H9 (cell line): ENCODE measurements around the gene ADARB2. TPM values are rescaled to one million over a fixed set of nuclear protein-coding genes. Genes with fewer than 3 reads are reported as not detected.

Source experiments
- DNase-seq: peaks from one replicate; pipeline ENCODE4 v3.0.0-alpha.2; 2017
- H2AFZ ChIP-seq: one replicate; pipeline ENCODE4 v1.6.1; 2013; ENCODE audit warnings: mild to moderate bottlenecking, low read length, control low read depth, moderate library complexity
- H2AK5ac ChIP-seq: 2 replicates; pipeline ENCODE4 v1.6.1; 2013; ENCODE audit warnings: low read length, control low read depth, mixed read lengths; ENCODE audit not compliant: insufficient read length
- H2BK120ac ChIP-seq: one replicate; pipeline ENCODE4 v1.6.1; 2013; ENCODE audit warnings: low read depth, mild to moderate bottlenecking, low read length, control low read depth, inconsistent platforms; ENCODE audit not compliant: poor library complexity, severe bottlenecking
- H2BK12ac ChIP-seq: 2 replicates; pipeline ENCODE4 v1.6.1; 2013; ENCODE audit warnings: low read length, control low read depth, mixed read lengths, low read depth; ENCODE audit not compliant: insufficient read length
- H2BK15ac ChIP-seq: 2 replicates; pipeline ENCODE4 v1.6.1; 2013; ENCODE audit warnings: low read depth, low read length, control low read depth
- H2BK20ac ChIP-seq: one replicate; pipeline ENCODE4 v1.6.1; 2013; ENCODE audit warnings: low read depth, mild to moderate bottlenecking, low read length, control low read depth, inconsistent platforms; ENCODE audit not compliant: poor library complexity, severe bottlenecking
- H2BK5ac ChIP-seq: 2 replicates; pipeline ENCODE4 v1.6.1; 2013; ENCODE audit warnings: low read length, control low read depth, mixed read lengths; ENCODE audit not compliant: insufficient read length
- H3K14ac ChIP-seq: 2 replicates; pipeline ENCODE4 v1.6.1; 2013; ENCODE audit warnings: low read length, control low read depth; ENCODE audit not compliant: insufficient read depth
- H3K18ac ChIP-seq: 2 replicates; pipeline ENCODE4 v1.6.1; 2013; ENCODE audit warnings: low read depth, mild to moderate bottlenecking, mixed read lengths, low read length, control low read depth; ENCODE audit not compliant: insufficient read length
- H3K23ac ChIP-seq: 2 replicates; pipeline ENCODE4 v1.6.1; 2013; ENCODE audit warnings: low read length, control low read depth, mixed read lengths, low read depth; ENCODE audit not compliant: insufficient read length
- H3K23me2 ChIP-seq: 2 replicates; pipeline ENCODE4 v1.6.1; 2013; ENCODE audit warnings: low read depth, mild to moderate bottlenecking, mixed read lengths, low read length, control low read depth; ENCODE audit not compliant: insufficient read length, poor library complexity, severe bottlenecking
- H3K27ac ChIP-seq: 2 replicates; pipeline ENCODE4 v1.5.1; 2013; ENCODE audit warnings: low read length, control low read depth, mixed read lengths, low read depth; ENCODE audit not compliant: insufficient read length
- H3K27me3 ChIP-seq: 2 replicates; pipeline ENCODE4 v1.6.1; 2013; ENCODE audit warnings: low read length, control low read depth, inconsistent platforms; ENCODE audit not compliant: insufficient read depth
- H3K4ac ChIP-seq: 2 replicates; pipeline ENCODE4 v1.6.1; 2013; ENCODE audit warnings: low read depth, mild to moderate bottlenecking, control low read depth, inconsistent platforms, low read length, moderate library complexity
- H3K4me1 ChIP-seq: 2 replicates; pipeline ENCODE4 v1.6.1; 2013; ENCODE audit warnings: low read length, control low read depth, inconsistent platforms; ENCODE audit not compliant: insufficient read depth
- H3K4me2 ChIP-seq: 2 replicates; pipeline ENCODE4 v1.6.1; 2013; ENCODE audit warnings: low read length, control low read depth, mixed read lengths; ENCODE audit not compliant: insufficient read length, insufficient read depth
- H3K56ac ChIP-seq: 2 replicates; pipeline ENCODE4 v1.6.1; 2013; ENCODE audit warnings: low read depth, mild to moderate bottlenecking, mixed read lengths, low read length, control low read depth; ENCODE audit not compliant: insufficient read length
- H3K79me1 ChIP-seq: 2 replicates; pipeline ENCODE4 v1.6.1; 2013; ENCODE audit warnings: low read depth, mild to moderate bottlenecking, moderate library complexity, low read length, control low read depth, inconsistent platforms; ENCODE audit not compliant: insufficient read depth, poor library complexity, severe bottlenecking
- H3K79me2 ChIP-seq: 2 replicates; pipeline ENCODE4 v1.6.1; 2013; ENCODE audit warnings: low read length, control low read depth, inconsistent platforms; ENCODE audit not compliant: insufficient read depth
- H3K9ac ChIP-seq: 2 replicates; pipeline ENCODE4 v1.6.1; 2013; ENCODE audit warnings: low read length, control low read depth, mixed read lengths; ENCODE audit not compliant: insufficient read length; ENCODE audit errors: extremely low read depth
- H3K9me3 ChIP-seq: one replicate; pipeline ENCODE4 v1.6.1; 2013; ENCODE audit warnings: low read depth, low read length, inconsistent platforms; ENCODE audit not compliant: control insufficient read depth
- H3T11ph ChIP-seq: one replicate; pipeline ENCODE4 v1.6.1; 2013; ENCODE audit warnings: mild to moderate bottlenecking, low read length, control low read depth, inconsistent platforms
- H4K20me1 ChIP-seq: one replicate; pipeline ENCODE4 v1.6.1; 2013; ENCODE audit not compliant: control insufficient read depth, insufficient read length, insufficient read depth
- H4K5ac ChIP-seq: 2 replicates; pipeline ENCODE4 v1.6.1; 2013; ENCODE audit warnings: low read depth, mild to moderate bottlenecking, mixed read lengths, low read length, control low read depth; ENCODE audit not compliant: insufficient read length
- H4K8ac ChIP-seq: replicated peaks from 2 replicates; pipeline ENCODE4 v1.6.1; 2013; ENCODE audit warnings: low read length, control low read depth, mixed read lengths, low read depth; ENCODE audit not compliant: insufficient read length
- H4K91ac ChIP-seq: 2 replicates; pipeline ENCODE4 v1.6.1; 2013; ENCODE audit warnings: low read depth, mild to moderate bottlenecking, moderate library complexity, mixed read lengths, low read length, control low read depth; ENCODE audit not compliant: insufficient read length
- H3K27ac Mint-ChIP-seq, 3 experiments: 2 replicates in 2 of 3; 3 replicates in 1 of 3; pipeline ENCODE4 v1.8.0; 2020 to 2021; ENCODE audit warnings: mixed read lengths in 3 of 3, mild to moderate bottlenecking in 1 of 3, moderate library complexity in 1 of 3
- H3K27me3 Mint-ChIP-seq: 2 replicates; pipeline ENCODE4 v1.8.0; 2021; ENCODE audit warnings: low read depth, mild to moderate bottlenecking, moderate library complexity, mixed read lengths
- H3K36me3 Mint-ChIP-seq, 3 experiments: 2 replicates in 2 of 3; 3 replicates in 1 of 3; pipeline ENCODE4 v1.8.0; 2020 to 2021; ENCODE audit warnings: low read depth in 3 of 3, mixed read lengths in 3 of 3; ENCODE audit not compliant: insufficient read depth in 1 of 3
- H3K4me1 Mint-ChIP-seq, 2 experiments: 2 replicates each; pipeline ENCODE4 v1.8.0; 2020; ENCODE audit warnings: mixed read lengths in 2 of 2
- H3K4me3 Mint-ChIP-seq, 2 experiments: 2 replicates in 1 of 2; 3 replicates in 1 of 2; pipeline ENCODE4 v1.8.0; 2020 to 2021; ENCODE audit warnings: mild to moderate bottlenecking in 2 of 2, mixed read lengths in 2 of 2, moderate library complexity in 1 of 2
- H3K9me3 Mint-ChIP-seq, 2 experiments: 2 replicates in 1 of 2; 3 replicates in 1 of 2; pipeline ENCODE4 v1.8.0; 2020; ENCODE audit warnings: mild to moderate bottlenecking in 2 of 2, mixed read lengths in 2 of 2, moderate library complexity in 1 of 2
- WGBS: extraction: QIAGEN DNeasy Blood & Tissue Kit; methylation state at CpG from one replicate; pipeline ENCODE4 v1.1.7; 2013; ENCODE audit warnings: missing lambda C conversion rate, low lambda C conversion rate, mixed read lengths; ENCODE audit not compliant: insufficient read length; ENCODE audit errors: extremely low coverage; 5-methylcytosine and 5-hydroxymethylcytosine counted together
- total RNA-seq: library from RNA; stranded (reverse); gene quantifications from 2 replicates; pipeline ENCODE4 v1.2.1, GENCODE V29; 2021
- TF ChIP-seq, protein P1 (sequence below): fragments of 200-600 bp; sonication (generic); conservative IDR thresholded peaks from 3 replicates; pipeline ENCODE4 v1.8.0; 2021; ENCODE audit warnings: antibody characterized with exemption, mild to moderate bottlenecking

ADARB2 gene
- total RNA-seq, 1 experiment from 2014 or later = 0.87 TPM

DNA sequence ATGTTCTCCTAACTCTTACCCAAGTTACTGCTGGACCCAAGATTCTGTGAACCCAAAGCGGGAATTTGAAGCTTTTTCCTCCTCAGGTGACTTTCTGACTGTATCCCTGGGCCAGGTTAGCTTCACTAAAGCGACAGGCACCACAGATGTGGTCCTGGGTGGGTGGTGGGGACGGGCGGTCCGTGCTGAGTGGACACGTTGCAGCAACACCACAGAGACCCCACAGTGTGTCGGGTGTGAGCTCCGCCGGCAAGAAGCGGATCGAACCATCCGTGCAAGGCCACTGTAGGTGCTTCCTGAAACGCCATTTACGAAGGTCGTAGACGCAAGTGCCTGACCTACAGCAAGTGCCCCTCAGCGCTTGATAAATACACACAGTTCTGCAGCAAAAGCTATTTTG, 325.9 kb downstream of the ADARB2 start:
- no peak overlapping the region for H2BK20ac ChIP-seq
- H2BK120ac ChIP-seq = no peak overlapping the region
- H2BK12ac ChIP-seq = no peak overlapping the region
- Mint-ChIP-seq H3K4me3 (no peak overlapping the region), H3K36me3 (no peaks in the 10 kb centered on the region), H3K27ac (no peak overlapping the region), H3K27me3 (no peaks in the 10 kb centered on the region; the same call in 1 of the 2 replicates), H3K9me3 (no peaks in the 10 kb centered on the region), H3K4me1 (peaks cover 5 to 8% of the 10 kb centered on the region in 2 experiments)
- no peak overlapping the region for H2AFZ ChIP-seq
- H3K23me2 ChIP-seq = no peaks in the 10 kb centered on the region
- no peak overlapping the region for H3K23ac ChIP-seq
- no peaks in the 10 kb centered on the region for H4K20me1 ChIP-seq
- no peak overlapping the region for H2BK15ac ChIP-seq
- H4K8ac ChIP-seq = no peak overlapping the region
- H3K27ac ChIP-seq = no peak overlapping the region
- H2BK5ac ChIP-seq = no peak overlapping the region
- H3K4ac ChIP-seq = no peak overlapping the region
- H3K56ac ChIP-seq = no peak overlapping the region
- no peak overlapping the region for H4K91ac ChIP-seq
- no peaks in the 10 kb centered on the region for H3K4me1 ChIP-seq
- no peak overlapping the region for H4K5ac ChIP-seq
- no CpG with 5 or more reads among the region's 17 CpGs for WGBS
- TF ChIP-seq, protein P1, sequence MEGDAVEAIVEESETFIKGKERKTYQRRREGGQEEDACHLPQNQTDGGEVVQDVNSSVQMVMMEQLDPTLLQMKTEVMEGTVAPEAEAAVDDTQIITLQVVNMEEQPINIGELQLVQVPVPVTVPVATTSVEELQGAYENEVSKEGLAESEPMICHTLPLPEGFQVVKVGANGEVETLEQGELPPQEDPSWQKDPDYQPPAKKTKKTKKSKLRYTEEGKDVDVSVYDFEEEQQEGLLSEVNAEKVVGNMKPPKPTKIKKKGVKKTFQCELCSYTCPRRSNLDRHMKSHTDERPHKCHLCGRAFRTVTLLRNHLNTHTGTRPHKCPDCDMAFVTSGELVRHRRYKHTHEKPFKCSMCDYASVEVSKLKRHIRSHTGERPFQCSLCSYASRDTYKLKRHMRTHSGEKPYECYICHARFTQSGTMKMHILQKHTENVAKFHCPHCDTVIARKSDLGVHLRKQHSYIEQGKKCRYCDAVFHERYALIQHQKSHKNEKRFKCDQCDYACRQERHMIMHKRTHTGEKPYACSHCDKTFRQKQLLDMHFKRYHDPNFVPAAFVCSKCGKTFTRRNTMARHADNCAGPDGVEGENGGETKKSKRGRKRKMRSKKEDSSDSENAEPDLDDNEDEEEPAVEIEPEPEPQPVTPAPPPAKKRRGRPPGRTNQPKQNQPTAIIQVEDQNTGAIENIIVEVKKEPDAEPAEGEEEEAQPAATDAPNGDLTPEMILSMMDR = no peak
- H3K18ac ChIP-seq = no peak overlapping the region
- H3K79me2 ChIP-seq = no peaks in the 10 kb centered on the region
- H3K27me3 ChIP-seq = no peaks in the 10 kb centered on the region
- H3K14ac ChIP-seq = no peak overlapping the region
- H3K9ac ChIP-seq = no peak overlapping the region
- no peak overlapping the region for H3K4me2 ChIP-seq
- H3T11ph ChIP-seq = no peak overlapping the region
- H3K9me3 ChIP-seq = no peaks in the 10 kb centered on the region
- no peaks in the 10 kb centered on the region for H3K79me1 ChIP-seq
- no peak overlapping the region for H2AK5ac ChIP-seq
- no peak for DNase-seq
